Naive thymus-derived CD8-positive, alpha-beta T cell (primary cell): ENCODE measurements around the gene VPS9D1. TPM values are rescaled to one million over a fixed set of nuclear protein-coding genes. Genes with fewer than 3 reads are reported as not detected.
"Not testable (repeated sequence)": the region's sequence is repeated elsewhere in the genome, so short reads cannot be mapped to it uniquely, and the experiment has no call there.

Source experiments
- ATAC-seq, 2 donors: fragments of 150-1000 bp; cut with Tn5 transposase in 1 of 2; sonication (Bioruptor Pico), chemical (Tn5 transposase) in 1 of 2; 1 replicate in 1 of 2; 2 replicates in 1 of 2; pipeline ENCODE4 v1.10.0; 2021; ENCODE audit warnings: mild to moderate bottlenecking in 2 of 2, moderate library complexity in 2 of 2
- POLR2A ChIA-PET: fragments of 350-600 bp; sonication (Branson Sonifier 250); formaldehyde crosslinking; loops from one replicate; lab custom pipeline; 2021; ENCODE audit warnings: antibody characterized with exemption; lab: Charles Lee
- DNase-seq, 10 donors: peaks; one replicate each; pipeline versions ENCODE4 v3.0.0 to v3.0.0-alpha.2; 2020 to 2022
- H3K27ac Mint-ChIP-seq, 10 donors: one replicate each; pipeline ENCODE4 v1.8.0; 2020 to 2022; ENCODE audit warnings: mild to moderate bottlenecking in 10 of 10, mixed read lengths in 10 of 10, moderate library complexity in 4 of 10, inconsistent platforms in 1 of 10
- H3K27me3 Mint-ChIP-seq, 5 donors: one replicate each; pipeline ENCODE4 v1.8.0; 2021 to 2022; ENCODE audit warnings: mixed read lengths in 5 of 5
- H3K36me3 Mint-ChIP-seq, 3 donors: one replicate each; pipeline ENCODE4 v1.8.0; 2020 to 2022; ENCODE audit warnings: mixed read lengths in 3 of 3, mild to moderate bottlenecking in 2 of 3, inconsistent platforms in 1 of 3
- H3K4me1 Mint-ChIP-seq, 4 donors: one replicate each; pipeline ENCODE4 v1.8.0; 2021 to 2022; ENCODE audit warnings: mixed read lengths in 4 of 4
- H3K4me3 Mint-ChIP-seq, 10 donors: one replicate each; pipeline ENCODE4 v1.8.0; 2020 to 2022; ENCODE audit warnings: mild to moderate bottlenecking in 10 of 10, mixed read lengths in 10 of 10, moderate library complexity in 6 of 10, inconsistent platforms in 1 of 10
- H3K9me3 Mint-ChIP-seq, 9 donors: one replicate each; pipeline ENCODE4 v1.8.0; 2020 to 2022; ENCODE audit warnings: mixed read lengths in 9 of 9, mild to moderate bottlenecking in 3 of 9, inconsistent platforms in 1 of 9, moderate library complexity in 1 of 9
- polyA plus RNA-seq, 3 donors: library from polyadenylated mRNA; unstranded; fragments of 300-500 nt; fragmentation: Illumina TruSeq; gene quantifications; one replicate each; pipeline ENCODE4 v1.2.3, GENCODE V29; 2021
- total RNA-seq, 8 experiments: library from RNA in 2 of 8; stranded (reverse) in 2 of 8; gene quantifications; one replicate each; pipeline ENCODE4 v1.2.3 and lab custom pipeline; 2021 to 2026

Gene VPS9D1
- total and polyA plus RNA-seq, 5 experiments from 2014 or later: 0.53 to 17.0 (median 1.3) TPM

GRCh38 chr16:89706518-89707260, 14.0 kb downstream of the VPS9D1 start:
- Mint-ChIP-seq H3K27ac (peak overlapping the region in 1 of 10 donors; percentile 48), H3K9me3 (no peaks in the 10 kb centered on the region), H3K36me3 (no peaks in the 10 kb centered on the region), H3K4me3 (peak overlapping the region in 1 of 10 donors; percentile 44), H3K4me1 (peaks cover 8 to 17% (median 12%) of the 10 kb centered on the region in 4 donors), H3K27me3 (no peaks in the 10 kb centered on the region)
- POLR2A ChIA-PET: interaction anchor here (0.9 to 17.7 kb wide), 15 partner anchors 15 to 167 kb away, joined by 3 to 262 read pairs (median 6); partner anchors contain the start of genes CDK10, TCF25, VPS9D1 and ZNF276
- DNase-seq: no peak
- no peak for ATAC-seq

- Mint-ChIP-seq H3K36me3 (no peaks in the 10 kb centered on the region), H3K4me1 (peaks cover 8 to 23% (median 17%) of the 10 kb centered on the region in 4 donors), H3K27me3 (no peaks in the 10 kb centered on the region), H3K4me3 (no peak overlapping the region), H3K9me3 (no peaks in the 10 kb centered on the region), H3K27ac (peak overlapping the region in 3 of 10 donors; percentile 14 to 71 (median 61))
- DNase-seq (no peak), ATAC-seq (no peak)
- POLR2A ChIA-PET: interaction anchor here (0.7 to 17.7 kb wide), 6 partner anchors 17 to 249 kb away, joined by 3 to 262 read pairs (median 13); partner anchors contain the start of genes VPS9D1 and ZNF276
Observed at GRCh38 chr16:89705006-89705405, 15.7 kb downstream of the VPS9D1 start.

- Mint-ChIP-seq H3K36me3 (no peaks in the 10 kb centered on the region), H3K4me1 (peaks cover 8 to 28% (median 20%) of the 10 kb centered on the region in 4 donors), H3K27me3 (no peaks in the 10 kb centered on the region), H3K4me3 (no peak overlapping the region), H3K27ac (no peak overlapping the region), H3K9me3 (no peaks in the 10 kb centered on the region)
- DNase-seq: no peak
- POLR2A ChIA-PET: interaction anchor here (0.8 to 17.7 kb wide), 4 partner anchors 18 to 49 kb away, joined by 3 to 262 read pairs (median 4); partner anchors contain the start of genes VPS9D1 and ZNF276
- no peak for ATAC-seq
Observed at GRCh38 chr16:89704281-89704680, 16.4 kb downstream of the VPS9D1 start.

GRCh38 chr16:89701425-89702406, 19.0 kb downstream of the VPS9D1 start, which contains the start of gene SPATA2L:
SPATA2L (minus strand) TSS chr16:89701705; CDS start chr16:89701232, 473 bp downstream.
- Mint-ChIP-seq H3K4me1 (peaks cover 8 to 37% (median 25%) of the 10 kb centered on the region in 4 donors), H3K4me3 (peak within 1 kb of the TSS; percentile 71 to 87 (median 79)), H3K36me3 (no peaks in the 10 kb centered on the region), H3K27ac (peak within 1 kb of the TSS; percentile 60 to 95 (median 90)), H3K27me3 (no peaks in the 10 kb centered on the region), H3K9me3 (no peaks in the 10 kb centered on the region)
- DNase-seq: peak; percentile 96 to 100 (median 98)
- POLR2A ChIA-PET: interaction anchor here (0.6 to 17.7 kb wide), 17 partner anchors 9 to 270 kb away, joined by 3 to 262 read pairs (median 5); partner anchors contain the start of genes CDK10, CHMP1A, SPATA33 and TCF25
- ATAC-seq: peak; percentile 77

- peak; percentile 33 to 38 for ATAC-seq
- Mint-ChIP-seq H3K4me3 (peak overlapping the region; percentile 65 to 87 (median 79)), H3K27ac (peak overlapping the region in 8 of 10 donors; percentile 87 to 95 (median 90)), H3K27me3 (no peaks in the 10 kb centered on the region), H3K4me1 (peaks cover 4 to 40% (median 20%) of the 10 kb centered on the region in 4 donors), H3K9me3 (no peaks in the 10 kb centered on the region), H3K36me3 (peaks cover 0 to 1% (median 0%) of the 10 kb centered on the region in 3 donors)
- POLR2A ChIA-PET: interaction anchor here (0.6 to 17.7 kb wide), 21 partner anchors 10 to 271 kb away, joined by 3 to 262 read pairs (median 6); partner anchors contain the start of genes CDK10, CHMP1A, FANCA and SPATA33
- DNase-seq: peak; percentile 32 to 79 (median 56)
Observed at GRCh38 chr16:89700649-89701424, 19.9 kb downstream of the VPS9D1 start.

GRCh38 chr16:89700100-89700648, 20.5 kb downstream of the VPS9D1 start:
- DNase-seq (peak; percentile 91 to 98 (median 94)), ATAC-seq (peak; percentile 12 to 22)
- Mint-ChIP-seq H3K27ac (peak overlapping the region in 9 of 10 donors; percentile 53 to 93 (median 89)), H3K9me3 (no peaks in the 10 kb centered on the region), H3K4me1 (peaks cover 6 to 39% (median 19%) of the 10 kb centered on the region in 4 donors), H3K27me3 (no peaks in the 10 kb centered on the region), H3K4me3 (peak overlapping the region; percentile 47 to 85 (median 74)), H3K36me3 (peaks cover 0 to 2% (median 0%) of the 10 kb centered on the region in 3 donors)
- POLR2A ChIA-PET: interaction anchor here (0.5 to 17.7 kb wide), 20 partner anchors 11 to 271 kb away, joined by 3 to 262 read pairs (median 6); partner anchors contain the start of genes CDK10, CHMP1A, FANCA and SPATA33

- not testable (repeated sequence) for ATAC-seq
Observed at GRCh38 chr16:89699629-89700099, 21.0 kb downstream of the VPS9D1 start.

GRCh38 chr16:89698717-89699116, 22.0 kb downstream of the VPS9D1 start:
- DNase-seq: peak in 1 of 10 donors; percentile 59
- ATAC-seq, H3K27me3 Mint-ChIP-seq, H3K36me3 Mint-ChIP-seq, H3K9me3 Mint-ChIP-seq, H3K4me3 Mint-ChIP-seq: not testable (repeated sequence)
- Mint-ChIP-seq H3K4me1 (peaks cover 6 to 37% (median 19%) of the 10 kb centered on the region in 4 donors), H3K27ac (peak overlapping the region in 6 of 10 donors; percentile 25 to 87 (median 66))
- POLR2A ChIA-PET: interaction anchor here (0.5 to 17.7 kb wide), 10 partner anchors 9 to 251 kb away, joined by 3 to 262 read pairs (median 7); partner anchors contain the start of genes CDK10, TCF25, VPS9D1 and ZNF276

More at GRCh38 chr16:89699629-89700099, 21.0 kb downstream of the VPS9D1 start:
- H3K27ac Mint-ChIP-seq: peak overlapping the region in 9 of 10 donors; percentile 53 to 93 (median 89)
- POLR2A ChIA-PET: interaction anchor here (0.5 to 17.7 kb wide), 18 partner anchors 10 to 173 kb away, joined by 3 to 262 read pairs (median 7); partner anchors contain the start of genes CDK10, CHMP1A, FANCA and SPATA33
- not testable (repeated sequence) for H3K36me3 Mint-ChIP-seq, H3K27me3 Mint-ChIP-seq, DNase-seq, H3K9me3 Mint-ChIP-seq
- H3K4me3 Mint-ChIP-seq: peak overlapping the region in 7 of 10 donors; percentile 59 to 81 (median 74)
- peaks cover 6 to 37% (median 19%) of the 10 kb centered on the region in 4 donors for H3K4me1 Mint-ChIP-seq

GRCh38 chr16:89697616-89698331, 22.9 kb downstream of the VPS9D1 start:
- no peak for ATAC-seq

GRCh38 chr16:89697161-89697615, 23.5 kb downstream of the VPS9D1 start:
- DNase-seq (peak in 1 of 10 donors; percentile 52), ATAC-seq (no peak)
- no peaks in the 10 kb centered on the region for H3K27me3 Mint-ChIP-seq
- peaks cover 1 to 30% (median 16%) of the 10 kb centered on the region in 4 donors for H3K4me1 Mint-ChIP-seq
- POLR2A ChIA-PET: interaction anchor here (0.6 to 5.0 kb wide), 5 partner anchors 8 to 32 kb away, joined by 3 to 36 read pairs (median 3); partner anchors contain the start of gene CDK10
- no peaks in the 10 kb centered on the region for H3K9me3 Mint-ChIP-seq
- peaks cover 0 to 24% (median 4%) of the 10 kb centered on the region in 3 donors for H3K36me3 Mint-ChIP-seq
- H3K27ac Mint-ChIP-seq: peak overlapping the region in 1 of 10 donors; percentile 44
- H3K4me3 Mint-ChIP-seq: no peak overlapping the region

More at GRCh38 chr16:89697616-89698331, 22.9 kb downstream of the VPS9D1 start:
- no peaks in the 10 kb centered on the region for H3K27me3 Mint-ChIP-seq
- peak in 1 of 10 donors; percentile 58 for DNase-seq
- POLR2A ChIA-PET: interaction anchor here (0.5 to 5.0 kb wide), 8 partner anchors 9 to 252 kb away, joined by 3 to 36 read pairs (median 4); partner anchors contain the start of gene CDK10
- no peak overlapping the region for H3K4me3 Mint-ChIP-seq
- no peaks in the 10 kb centered on the region for H3K9me3 Mint-ChIP-seq
- H3K27ac Mint-ChIP-seq: no peak overlapping the region
- peaks cover 5 to 36% (median 19%) of the 10 kb centered on the region in 4 donors for H3K4me1 Mint-ChIP-seq
- peaks cover 0 to 18% (median 4%) of the 10 kb centered on the region in 3 donors for H3K36me3 Mint-ChIP-seq
